Dendritic cell treated with granulocyte-macrophage colony-stimulating factor and Interleukin-4, amounts not matched to agents 40 ng/mL and 50 ng/mL, for 4 days (primary cell): Measurements from ENCODE around the gene ASB1.
"Not testable (repeated sequence)": the region's sequence is repeated elsewhere in the genome, so short reads cannot be mapped to it uniquely, and the experiment has no call there.

ENCODE experiments used
- H3K27ac Mint-ChIP-seq: one replicate; pipeline ENCODE4 v1.8.0; 2022; ENCODE audit warnings: mild to moderate bottlenecking, mixed read lengths
- H3K27me3 Mint-ChIP-seq: one replicate; pipeline ENCODE4 v1.8.0; 2022; ENCODE audit warnings: mild to moderate bottlenecking, mixed read lengths
- H3K36me3 Mint-ChIP-seq: one replicate; pipeline ENCODE4 v1.8.0; 2022; ENCODE audit warnings: low read depth, mixed read lengths
- H3K4me1 Mint-ChIP-seq: one replicate; pipeline ENCODE4 v1.8.0; 2022; ENCODE audit warnings: low read depth, mixed read lengths
- H3K4me3 Mint-ChIP-seq: one replicate; pipeline ENCODE4 v1.8.0; 2022; ENCODE audit warnings: mild to moderate bottlenecking, moderate library complexity, mixed read lengths
- H3K9me3 Mint-ChIP-seq: one replicate; pipeline ENCODE4 v1.8.0; 2022; ENCODE audit warnings: mixed read lengths
- intact Hi-C: fragments of 100-400 bp; cut with micrococcal nuclease; formaldehyde crosslinking; loops from one replicate; pipeline ENCODE4 v1.15.0; 2022

ASB1 gene

DNA sequence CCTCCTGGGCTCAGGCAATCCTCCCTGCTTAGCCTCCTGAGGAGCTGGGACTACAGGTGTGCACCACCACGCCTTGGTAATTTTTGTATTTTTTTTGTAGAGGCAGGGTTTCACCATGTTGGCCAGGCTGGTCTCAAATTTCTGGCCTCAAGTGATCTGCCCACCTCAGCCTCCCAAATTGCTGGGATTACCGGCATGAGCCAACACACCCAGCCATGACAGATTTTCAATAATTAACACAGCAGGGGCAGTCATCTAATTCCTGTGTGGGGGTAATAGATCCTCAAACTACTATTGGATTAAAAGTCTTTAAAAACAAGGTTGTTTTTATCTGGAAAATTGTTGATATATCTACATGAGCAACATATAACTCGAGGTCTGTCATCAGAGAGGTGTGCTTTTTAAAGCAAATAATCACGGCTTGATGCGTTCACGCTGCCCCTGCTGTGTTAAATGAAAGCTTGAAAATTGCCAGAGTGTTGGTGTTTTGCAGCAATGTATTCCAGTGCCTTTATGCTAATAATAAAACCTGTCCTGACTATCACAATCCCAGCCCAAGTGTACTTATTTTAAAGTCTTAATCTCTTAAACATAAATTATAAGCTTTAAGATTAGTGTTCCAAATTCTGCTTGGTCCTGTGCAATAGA is 35.6 kb upstream of the ASB1 start:
- H3K36me3 Mint-ChIP-seq = no peaks in the 10 kb centered on the region
- peaks cover 23% of the 10 kb centered on the region for H3K4me1 Mint-ChIP-seq
- H3K27ac Mint-ChIP-seq = no peak overlapping the region
- H3K9me3 Mint-ChIP-seq = no peaks in the 10 kb centered on the region
- intact Hi-C loops = no loop called here
- no peaks in the 10 kb centered on the region for H3K27me3 Mint-ChIP-seq
- no peak overlapping the region for H3K4me3 Mint-ChIP-seq

DNA sequence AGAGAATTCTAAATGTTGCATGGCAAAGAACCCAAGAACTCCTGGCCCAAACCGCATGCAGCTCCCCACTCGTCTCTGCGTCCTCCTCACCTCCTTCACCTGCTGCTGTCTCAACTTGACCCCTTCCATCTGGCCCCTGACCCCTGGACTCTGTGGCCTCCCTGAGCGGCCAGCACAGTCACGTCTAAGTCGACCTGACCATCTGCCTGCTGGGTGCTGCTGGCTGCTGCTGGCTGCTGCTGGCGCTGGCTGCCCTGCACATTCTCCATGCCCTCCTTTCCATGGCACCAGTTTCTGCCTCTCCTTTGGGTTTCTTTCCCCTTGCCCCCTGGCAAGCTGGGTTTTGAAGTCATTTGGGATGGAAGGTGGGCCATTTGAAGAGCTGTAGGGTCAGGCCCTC is 30.1 kb upstream of the ASB1 start:
- H3K4me1 Mint-ChIP-seq = peaks cover 8% of the 10 kb centered on the region

DNA sequence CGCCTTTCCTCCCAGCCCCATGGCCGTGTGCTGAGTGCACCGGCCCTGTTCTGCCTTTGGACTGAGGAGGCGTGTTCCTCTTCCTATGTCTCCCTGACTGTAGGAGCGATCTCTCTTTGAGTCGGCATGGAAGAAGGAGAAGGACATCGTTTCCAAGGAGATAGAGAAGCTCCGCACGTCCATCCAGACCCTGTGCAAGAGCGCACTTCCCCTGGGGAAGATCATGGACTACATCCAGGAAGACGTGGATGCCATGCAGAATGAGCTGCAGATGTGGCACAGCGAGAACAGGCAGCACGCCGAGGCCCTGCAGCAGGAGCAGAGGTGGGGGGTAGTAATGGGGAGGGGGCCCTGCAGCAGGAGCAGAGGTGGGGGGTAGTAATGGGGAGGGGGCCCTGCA is 29.4 kb upstream of the ASB1 start:
- Mint-ChIP-seq H3K27ac (no peak overlapping the region), H3K27me3 (no peaks in the 10 kb centered on the region), H3K4me3 (no peak overlapping the region), H3K9me3 (no peaks in the 10 kb centered on the region), H3K4me1 (peaks cover 3% of the 10 kb centered on the region), H3K36me3 (peaks cover 12% of the 10 kb centered on the region)
- intact Hi-C loops = no loop called here

More for the DNA sequence above, 30.1 kb upstream of the ASB1 start:
- no peak overlapping the region for H3K4me3 Mint-ChIP-seq
- H3K27me3 Mint-ChIP-seq = no peaks in the 10 kb centered on the region
- no peak overlapping the region for H3K27ac Mint-ChIP-seq
- H3K36me3 Mint-ChIP-seq = peaks cover 12% of the 10 kb centered on the region
- H3K9me3 Mint-ChIP-seq = no peaks in the 10 kb centered on the region
- intact Hi-C loops = no loop called here

DNA sequence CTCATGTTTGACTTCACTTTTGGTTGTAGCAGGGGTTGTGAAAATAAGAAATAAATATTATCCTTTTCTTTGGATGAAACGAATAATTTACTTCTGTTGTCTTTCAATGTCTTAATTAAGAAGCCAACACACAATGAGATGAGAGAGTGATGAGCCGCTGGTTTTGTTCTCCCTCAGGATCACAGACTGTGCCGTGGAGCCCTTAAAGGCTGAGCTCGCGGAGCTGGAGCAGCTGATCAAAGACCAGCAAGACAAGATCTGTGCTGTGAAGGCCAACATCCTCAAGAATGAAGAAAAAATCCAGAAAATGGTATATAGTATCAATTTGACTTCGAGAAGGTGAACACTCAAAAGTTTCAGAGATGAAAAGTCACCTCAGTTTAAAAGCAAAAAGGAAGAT is 28.1 kb upstream of the ASB1 start:
- H3K9me3 Mint-ChIP-seq = no peaks in the 10 kb centered on the region
- H3K27ac Mint-ChIP-seq = no peak overlapping the region
- H3K4me1 Mint-ChIP-seq = no peaks in the 10 kb centered on the region
- H3K27me3 Mint-ChIP-seq = no peaks in the 10 kb centered on the region
- H3K36me3 Mint-ChIP-seq = peaks cover 12% of the 10 kb centered on the region
- intact Hi-C loops = no loop called here
- H3K4me3 Mint-ChIP-seq = no peak overlapping the region

GRCh38 chr2:238399094-238399493 is 27.6 kb upstream of the ASB1 start:
- H3K9me3 Mint-ChIP-seq = no peaks in the 10 kb centered on the region
- no peaks in the 10 kb centered on the region for H3K27me3 Mint-ChIP-seq
- H3K27ac Mint-ChIP-seq = no peak overlapping the region
- peaks cover 3% of the 10 kb centered on the region for H3K4me1 Mint-ChIP-seq
- H3K36me3 Mint-ChIP-seq = peaks cover 12% of the 10 kb centered on the region
- intact Hi-C loops = no loop called here
- H3K4me3 Mint-ChIP-seq = no peak overlapping the region

DNA sequence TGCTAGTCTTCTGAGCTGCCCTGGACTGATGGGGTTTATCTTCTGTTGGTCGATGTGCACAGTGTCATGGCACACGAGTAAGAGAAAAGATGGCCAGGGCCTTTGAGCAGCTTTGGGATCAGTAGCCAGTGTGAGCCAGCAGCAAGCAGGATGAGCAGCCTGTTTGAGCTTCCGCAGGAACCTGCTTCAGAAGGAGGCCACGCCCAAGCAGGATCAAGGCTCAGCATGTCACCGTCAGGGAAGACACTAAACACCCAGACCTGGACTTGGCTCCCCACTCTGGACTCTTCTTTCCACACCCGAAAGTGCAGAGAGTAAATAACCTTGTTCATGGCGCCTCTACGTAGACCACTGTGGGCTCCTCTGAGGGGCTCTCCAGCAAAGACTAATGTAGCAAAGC is 25.2 kb upstream of the ASB1 start:
- Mint-ChIP-seq H3K4me3 (no peak overlapping the region), H3K27me3 (no peaks in the 10 kb centered on the region), H3K9me3 (no peaks in the 10 kb centered on the region), H3K36me3 (peaks cover 12% of the 10 kb centered on the region), H3K27ac (no peak overlapping the region), H3K4me1 (peaks cover 9% of the 10 kb centered on the region)
- intact Hi-C loops = no loop called here

GRCh38 chr2:238403632-238404405 is 22.9 kb upstream of the ASB1 start:
- peaks cover 7% of the 10 kb centered on the region for H3K36me3 Mint-ChIP-seq
- intact Hi-C loops = no loop called here
- H3K4me1 Mint-ChIP-seq = peaks cover 9% of the 10 kb centered on the region
- no peak overlapping the region for H3K27ac Mint-ChIP-seq
- no peak overlapping the region for H3K4me3 Mint-ChIP-seq
- H3K27me3 Mint-ChIP-seq = no peaks in the 10 kb centered on the region
- no peaks in the 10 kb centered on the region for H3K9me3 Mint-ChIP-seq

- H3K36me3 Mint-ChIP-seq = peaks cover under 1% of the 10 kb centered on the region
- H3K4me1 Mint-ChIP-seq = peaks cover 9% of the 10 kb centered on the region
- H3K4me3 Mint-ChIP-seq = no peak overlapping the region
- no peak overlapping the region for H3K27ac Mint-ChIP-seq
- H3K9me3 Mint-ChIP-seq = no peaks in the 10 kb centered on the region
- intact Hi-C loops = no loop called here
- no peaks in the 10 kb centered on the region for H3K27me3 Mint-ChIP-seq
Observed at GRCh38 chr2:238404406-238405216, 22.1 kb upstream of the ASB1 start.

- H3K36me3 Mint-ChIP-seq, H3K27me3 Mint-ChIP-seq, intact Hi-C loops, H3K9me3 Mint-ChIP-seq, H3K4me3 Mint-ChIP-seq, H3K27ac Mint-ChIP-seq, H3K4me1 Mint-ChIP-seq: not testable (repeated sequence)
Observed at GRCh38 chr2:238405217-238405555, 21.5 kb upstream of the ASB1 start.

DNA sequence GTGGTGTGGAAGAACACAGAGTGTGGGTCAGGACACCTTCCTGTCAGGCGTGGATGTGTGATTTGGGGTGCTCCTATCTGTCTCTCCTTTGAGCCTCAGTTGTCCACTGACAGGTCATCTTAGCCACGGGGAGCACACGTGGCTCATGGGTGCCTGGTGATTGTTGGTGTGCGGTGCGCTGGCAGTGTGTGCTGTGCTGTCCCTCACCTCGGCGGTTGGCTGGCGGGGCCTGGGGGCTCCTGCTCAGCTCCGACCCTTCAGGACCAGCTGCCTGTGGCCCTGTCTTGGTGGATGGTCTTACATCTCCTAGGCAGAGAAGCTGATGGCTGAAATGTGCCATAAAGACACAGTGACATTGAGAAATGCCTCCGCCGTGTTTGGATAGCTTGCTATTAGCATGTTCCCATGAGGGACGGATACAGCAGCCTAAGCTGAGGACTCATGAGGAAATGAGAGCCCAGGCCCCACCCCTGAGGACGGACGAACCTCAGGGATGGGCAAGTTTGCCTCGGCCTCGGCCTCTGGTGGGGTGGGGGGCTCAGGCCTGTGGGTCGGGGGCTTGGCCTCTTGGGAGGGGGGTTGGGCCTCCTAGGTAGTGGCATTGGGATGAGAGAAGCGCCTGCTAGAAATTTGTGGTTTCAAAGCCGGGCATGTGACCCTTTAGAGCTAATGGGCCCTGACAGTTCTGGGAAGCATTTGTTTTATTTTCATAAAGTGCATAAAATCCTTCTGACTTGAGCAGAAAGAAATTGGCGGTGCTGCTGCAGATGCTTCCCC is 20.3 kb upstream of the ASB1 start:
- intact Hi-C loops = no loop called here
- peaks cover 9% of the 10 kb centered on the region for H3K4me1 Mint-ChIP-seq
- no peak overlapping the region for H3K27ac Mint-ChIP-seq

GRCh38 chr2:238406998-238407285 is 19.8 kb upstream of the ASB1 start:
- intact Hi-C loops = no loop called here
- Mint-ChIP-seq H3K27me3 (no peaks in the 10 kb centered on the region), H3K4me3 (no peak overlapping the region), H3K36me3 (no peaks in the 10 kb centered on the region), H3K27ac (no peak overlapping the region), H3K4me1 (peaks cover 9% of the 10 kb centered on the region), H3K9me3 (no peaks in the 10 kb centered on the region)

More for the DNA sequence above, 20.3 kb upstream of the ASB1 start:
- Mint-ChIP-seq H3K27me3 (no peaks in the 10 kb centered on the region), H3K36me3 (no peaks in the 10 kb centered on the region), H3K9me3 (no peaks in the 10 kb centered on the region), H3K4me3 (no peak overlapping the region)

GRCh38 chr2:238407566-238407965 is 19.2 kb upstream of the ASB1 start:
- H3K36me3 Mint-ChIP-seq = no peaks in the 10 kb centered on the region
- no peak overlapping the region for H3K4me3 Mint-ChIP-seq
- no peaks in the 10 kb centered on the region for H3K27me3 Mint-ChIP-seq
- intact Hi-C loops = no loop called here
- peaks cover 9% of the 10 kb centered on the region for H3K4me1 Mint-ChIP-seq
- no peaks in the 10 kb centered on the region for H3K9me3 Mint-ChIP-seq
- H3K27ac Mint-ChIP-seq = no peak overlapping the region

- Mint-ChIP-seq H3K27ac (no peak overlapping the region), H3K9me3 (no peaks in the 10 kb centered on the region), H3K36me3 (no peaks in the 10 kb centered on the region), H3K4me1 (peaks cover 9% of the 10 kb centered on the region), H3K4me3 (no peak overlapping the region), H3K27me3 (no peaks in the 10 kb centered on the region)
- intact Hi-C loops = no loop called here
Observed at GRCh38 chr2:238408615-238409340, 17.9 kb upstream of the ASB1 start.
